ENCODE measurements around the gene EEFSEC. TPM values are rescaled to one million over a fixed set of nuclear protein-coding genes. Genes with fewer than 3 reads are reported as not detected.

EEFSEC gene
- total RNA-seq, 1 experiment from 2014 or later: 21.3 TPM

- POLR2A ChIA-PET (ENCODE audit: unreplicated experiment): no interaction called here
These were observed 35.7 kb downstream of the EEFSEC start for GRCh38 chr3:128188956-128189355.

GRCh38 chr3:128190501-128190900 is 37.2 kb downstream of the EEFSEC start:
- no peak for TF ChIP-seq EZH2 (IDR thresholded peaks at IDR 0.05; ENCODE audit: low read depth)
- TF ChIP-seq CTCF (conservative IDR thresholded peaks at IDR 0.05): no peak
- Histone ChIP-seq H3K9me2 (ENCODE audit: insufficient read depth) (no peaks in the 10 kb centered on the region), H3F3A (ENCODE audit: insufficient read depth, low read depth) (peaks cover 8% of the 10 kb centered on the region), H3K4me3 (no peak overlapping the region), H3K4me2 (no peak overlapping the region), H3K4me1 (replicated peaks; ENCODE audit: insufficient read depth) (peaks cover 16% of the 10 kb centered on the region), H4K20me1 (ENCODE audit: insufficient read depth) (no peaks in the 10 kb centered on the region; the same call in 1 of the 2 replicates), H2AFZ (no peak overlapping the region), H3K9me3 (ENCODE audit: insufficient read depth, low read depth) (no peaks in the 10 kb centered on the region), H3K27me3 (ENCODE audit: insufficient read depth, low read depth) (no peaks in the 10 kb centered on the region), H3K79me2 (ENCODE audit: low read depth) (peaks cover 11% of the 10 kb centered on the region; the same call in 1 of the 2 replicates), H3K27ac (peak overlapping the region; percentile 73), H3K36me3 (ENCODE audit: low read depth) (no peaks in the 10 kb centered on the region)
- intact Hi-C loops (cut with micrococcal nuclease; ENCODE audit: unreplicated experiment): no loop called here
- ChIA-PET CTCF (interaction anchor here (0.5 kb wide), 1 partner anchor 396 kb away, joined by 5 read pairs; no protein-coding TSS in a partner anchor), POLR2A (ENCODE audit: unreplicated experiment) (interaction anchor here (0.5 to 0.7 kb wide), 2 partner anchors 51 to 389 kb away, joined by 3 to 4 read pairs; no protein-coding TSS in a partner anchor)
- peak; percentile 12 to 59 for DNase-seq
- no TSS peak for BruUV-seq (replicated peaks)

More at GRCh38 chr3:128188956-128189355, 35.7 kb downstream of the EEFSEC start:
- no peak for TF ChIP-seq CTCF (conservative IDR thresholded peaks at IDR 0.05)
- TF ChIP-seq EZH2 (IDR thresholded peaks at IDR 0.05; ENCODE audit: low read depth): no peak
- Histone ChIP-seq H3K27ac (no peak overlapping the region), H4K20me1 (ENCODE audit: insufficient read depth) (no peaks in the 10 kb centered on the region; the same call in 1 of the 2 replicates), H3K36me3 (ENCODE audit: low read depth) (no peaks in the 10 kb centered on the region), H3K79me2 (ENCODE audit: low read depth) (peaks cover 11% of the 10 kb centered on the region; the same call in 1 of the 2 replicates), H3K4me1 (replicated peaks; ENCODE audit: insufficient read depth) (peaks cover 16% of the 10 kb centered on the region), H3K9me3 (ENCODE audit: insufficient read depth, low read depth) (no peaks in the 10 kb centered on the region), H3K4me2 (no peak overlapping the region), H3F3A (ENCODE audit: insufficient read depth, low read depth) (peaks cover 10% of the 10 kb centered on the region), H3K27me3 (ENCODE audit: insufficient read depth, low read depth) (no peaks in the 10 kb centered on the region), H3K4me3 (no peak overlapping the region), H3K9me2 (ENCODE audit: insufficient read depth) (no peaks in the 10 kb centered on the region), H2AFZ (no peak overlapping the region)
- intact Hi-C loops (cut with micrococcal nuclease; ENCODE audit: unreplicated experiment): no loop called here
- no peak for DNase-seq
- BruUV-seq (replicated peaks): no TSS peak
- CTCF ChIA-PET: no interaction called here

GRCh38 chr3:128192131-128192530 is 38.9 kb downstream of the EEFSEC start:
- peaks cover 16% of the 10 kb centered on the region for H3K4me1 ChIP-seq (replicated peaks; ENCODE audit: insufficient read depth)

More at GRCh38 chr3:128192131-128192530, 38.9 kb downstream of the EEFSEC start:
- Histone ChIP-seq H3K27ac (no peak overlapping the region), H3K9me2 (ENCODE audit: insufficient read depth) (no peaks in the 10 kb centered on the region), H4K20me1 (ENCODE audit: insufficient read depth) (no peaks in the 10 kb centered on the region), H3K4me2 (no peak overlapping the region), H3F3A (ENCODE audit: insufficient read depth, low read depth) (peaks cover 7% of the 10 kb centered on the region; the same call in 1 of the 2 replicates), H3K27me3 (ENCODE audit: insufficient read depth, low read depth) (no peaks in the 10 kb centered on the region), H3K9me3 (ENCODE audit: insufficient read depth, low read depth) (no peaks in the 10 kb centered on the region), H3K4me3 (no peak overlapping the region), H3K79me2 (ENCODE audit: low read depth) (peaks cover 11% of the 10 kb centered on the region; the same call in 1 of the 2 replicates), H2AFZ (no peak overlapping the region), H3K36me3 (ENCODE audit: low read depth) (no peaks in the 10 kb centered on the region)
- BruUV-seq (replicated peaks): no TSS peak
- TF ChIP-seq CTCF (conservative IDR thresholded peaks at IDR 0.05): no peak
- no peak for TF ChIP-seq EZH2 (IDR thresholded peaks at IDR 0.05; ENCODE audit: low read depth)
- ChIA-PET CTCF (no interaction called here), POLR2A (ENCODE audit: unreplicated experiment) (no interaction called here)
- no peak for DNase-seq
- intact Hi-C loops (cut with micrococcal nuclease; ENCODE audit: unreplicated experiment): no loop called here
